Stimulated activated CD4-positive, alpha-beta T cell treated with anti-CD3 and anti-CD28 coated beads, Interleukin-15, amount 100 ng/mL, for 1 hour (primary cell): Measurements from ENCODE around the gene NECTIN1.

Source experiments
- DNase-seq, 2 donors: peaks; one replicate each; pipeline ENCODE4 v3.0.0-alpha.2; 2020; ENCODE audit warnings: low read depth in 1 of 2, low spot score in 1 of 2

NECTIN1 gene

DNA sequence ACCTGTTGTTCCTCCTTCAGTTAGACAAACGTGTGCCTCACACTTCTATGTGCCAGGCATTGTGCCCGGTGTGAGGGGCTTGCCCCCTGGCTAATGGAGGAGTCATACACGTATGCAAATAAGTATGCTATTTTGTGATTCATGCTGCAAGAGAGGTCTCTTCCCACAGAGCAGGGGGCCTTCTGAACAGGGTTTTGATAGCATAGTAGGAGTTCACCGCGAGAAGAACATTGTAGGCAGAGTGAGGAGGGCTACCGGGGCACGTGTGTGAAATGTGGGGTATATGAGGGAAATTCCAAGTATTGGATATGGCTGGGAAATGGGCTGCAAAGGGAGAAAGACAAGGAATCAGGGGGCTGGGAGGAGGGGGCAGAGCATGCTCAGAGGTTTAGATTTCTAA lies 84.5 kb downstream of the NECTIN1 start:
- no peak for DNase-seq

GRCh38 chr11:119643876-119644225 lies 85.1 kb downstream of the NECTIN1 start:
- DNase-seq, result no peak

GRCh38 chr11:119643212-119643875 lies 85.7 kb downstream of the NECTIN1 start:
- no peak for DNase-seq

GRCh38 chr11:119641983-119642745 lies 86.8 kb downstream of the NECTIN1 start:
- no peak for DNase-seq

GRCh38 chr11:119640541-119640940 lies 88.5 kb downstream of the NECTIN1 start:
- DNase-seq, result no peak

- no peak for DNase-seq
These were observed 89.3 kb downstream of the NECTIN1 start for GRCh38 chr11:119639642-119640205.

GRCh38 chr11:119638851-119639250 lies 90.1 kb downstream of the NECTIN1 start:
- DNase-seq, result no peak

- no peak for DNase-seq
These were observed 91.5 kb downstream of the NECTIN1 start for GRCh38 chr11:119637481-119637880.

- DNase-seq, result no peak
These were observed 93.2 kb downstream of the NECTIN1 start for GRCh38 chr11:119635776-119636175.

DNA sequence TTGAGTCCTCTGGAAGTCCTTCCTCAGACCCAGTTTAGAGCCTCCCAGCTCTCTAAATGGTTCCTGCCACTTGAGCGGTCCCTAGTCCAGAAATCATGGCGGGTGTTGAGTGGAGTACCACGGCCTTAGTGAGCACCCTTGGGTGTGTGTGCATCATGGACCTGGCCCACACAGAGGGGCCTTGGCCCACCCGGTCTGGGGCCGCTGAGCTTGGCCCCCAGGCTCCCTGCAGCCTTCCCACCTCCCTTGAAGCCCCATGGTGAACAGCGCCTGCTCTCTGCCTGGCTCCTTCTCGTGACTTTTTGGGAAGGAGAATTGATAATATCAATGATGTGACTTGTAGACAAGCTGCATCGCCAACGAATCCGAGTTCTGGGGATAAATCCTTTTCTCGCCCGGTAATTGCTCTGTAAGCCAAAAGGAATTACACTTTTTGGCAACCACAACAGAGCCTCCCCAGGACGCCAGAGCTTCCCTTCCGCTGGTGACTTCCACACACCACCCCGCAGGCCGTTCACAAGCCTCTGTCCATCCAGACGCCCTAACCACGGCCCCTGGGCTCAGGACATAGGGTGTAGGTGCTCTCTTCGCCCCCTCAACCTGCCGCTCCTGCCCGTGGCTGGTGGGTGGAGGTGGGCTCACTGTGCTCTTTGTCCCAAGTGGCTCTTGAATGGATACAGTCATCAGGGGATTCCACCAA lies 93.8 kb downstream of the NECTIN1 start:
- DNase-seq, result no peak

DNA sequence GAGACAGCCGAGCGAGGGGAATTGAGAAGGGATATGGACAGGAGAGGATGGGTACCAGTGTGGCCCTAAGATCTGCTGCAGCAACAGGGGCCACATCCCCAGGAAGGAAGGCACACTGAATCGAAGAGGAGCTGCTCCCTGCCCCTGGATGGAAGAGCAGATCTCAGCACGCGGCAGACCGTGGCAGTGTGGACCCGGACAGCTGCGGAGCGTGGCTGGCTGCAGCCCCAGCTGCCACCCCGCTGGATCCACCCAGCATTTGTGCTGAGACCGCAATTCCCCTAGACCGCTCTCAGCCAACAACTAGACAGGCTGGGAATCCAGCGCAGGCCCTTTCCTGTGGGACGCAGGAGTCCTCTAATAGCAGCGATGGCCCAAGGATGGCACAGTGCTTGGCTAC lies 94.7 kb downstream of the NECTIN1 start:
- no peak for DNase-seq

DNA sequence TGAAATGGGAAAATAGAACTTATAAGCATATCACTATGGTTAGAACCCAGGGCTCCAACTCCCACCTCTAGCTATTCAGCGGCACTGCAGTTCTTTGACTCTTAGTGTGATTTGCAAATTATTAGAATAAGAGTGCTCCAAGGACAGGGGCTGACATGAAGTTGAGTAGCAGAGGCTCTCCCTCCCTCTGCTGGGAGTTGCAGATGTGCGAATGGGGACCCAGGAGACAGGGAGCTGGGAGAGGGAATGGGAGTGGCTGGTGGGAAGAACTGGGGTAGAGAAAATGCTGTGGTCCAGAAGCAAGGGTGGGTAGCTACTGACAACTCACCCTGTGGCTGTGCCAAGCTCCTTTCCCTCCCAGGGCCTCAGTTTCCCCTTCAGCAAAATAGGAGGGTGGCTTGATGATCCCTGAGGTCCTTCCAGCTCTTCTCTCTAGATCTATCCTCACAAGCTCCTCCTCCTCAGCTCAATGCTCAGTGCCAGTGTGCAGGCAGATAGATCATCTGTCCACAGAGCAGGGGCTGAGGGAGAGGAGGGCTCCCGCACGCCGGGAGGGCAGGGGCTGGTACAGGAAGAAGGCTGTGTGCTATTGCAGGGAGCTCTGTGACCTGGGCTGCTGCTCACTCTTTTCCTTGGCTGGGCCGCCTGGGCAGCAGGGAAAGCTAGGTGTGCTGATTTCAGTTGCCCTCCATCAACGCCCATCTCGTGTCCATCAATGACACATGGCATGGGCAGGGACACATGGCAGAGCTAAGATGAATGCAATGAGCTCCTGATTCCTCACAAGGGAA lies 99.0 kb downstream of the NECTIN1 start:
- no peak for DNase-seq

DNA sequence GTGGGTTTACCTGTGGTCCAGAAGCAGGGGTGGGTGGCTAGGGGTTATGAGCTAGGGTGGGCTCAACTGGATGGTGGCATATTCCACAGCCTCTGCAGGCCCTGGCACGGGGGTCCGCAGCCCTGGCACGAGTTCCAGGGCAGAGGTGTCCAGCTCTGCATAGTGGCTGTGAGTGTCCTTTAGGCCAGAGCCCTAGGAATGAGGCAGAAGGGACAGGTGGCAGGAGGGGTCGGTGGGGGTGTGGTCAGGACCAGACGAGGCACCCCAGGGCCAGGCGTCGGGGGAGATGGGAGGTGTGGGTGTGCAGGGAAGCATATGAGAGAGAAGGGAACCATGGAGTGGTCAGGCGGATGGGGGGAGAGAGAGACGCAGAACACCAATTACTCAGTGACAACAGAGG lies 99.9 kb downstream of the NECTIN1 start:
- no peak for DNase-seq

DNA sequence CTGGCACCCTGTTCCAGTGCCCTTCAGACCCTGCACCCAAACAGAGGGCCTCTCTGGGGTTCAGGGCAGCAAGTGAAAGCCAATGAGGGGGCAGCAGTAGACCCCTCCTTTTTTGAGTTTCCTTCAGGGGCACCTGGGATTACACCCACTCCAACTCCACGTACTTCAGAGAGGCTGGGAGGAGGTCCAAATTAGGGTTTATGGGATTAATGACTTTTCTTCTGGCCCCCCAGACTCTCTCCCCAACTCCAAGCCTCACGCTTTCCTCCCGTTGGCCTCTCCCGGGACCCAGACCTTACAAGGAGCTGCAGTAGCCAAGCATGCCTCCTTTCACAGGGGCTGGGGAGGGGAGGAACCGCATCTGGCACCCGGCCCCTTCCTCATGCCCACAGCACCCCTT lies 101.7 kb downstream of the NECTIN1 start:
- no peak for DNase-seq

DNA sequence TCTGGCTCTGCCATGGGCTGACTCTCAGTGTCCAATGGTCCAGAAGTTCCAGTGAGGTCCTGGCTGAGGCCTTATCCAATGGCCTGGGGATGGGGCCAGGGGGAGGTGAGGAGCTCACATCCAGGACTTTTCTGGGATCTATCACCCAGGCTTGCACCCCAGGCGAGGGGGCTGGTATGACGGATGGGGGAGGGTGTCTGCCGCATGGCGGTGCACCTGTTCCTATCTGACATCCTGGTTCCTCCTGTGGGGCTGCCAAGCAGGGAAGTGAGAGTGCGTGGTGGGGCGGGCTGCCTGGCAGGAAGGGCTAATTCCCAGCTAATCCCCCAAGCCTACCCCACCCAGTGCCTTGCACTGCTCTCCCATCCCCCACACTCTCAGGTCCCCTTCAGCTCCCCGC lies 102.1 kb downstream of the NECTIN1 start:
- no peak for DNase-seq

- no peak for DNase-seq
These were observed 102.7 kb downstream of the NECTIN1 start for GRCh38 chr11:119626197-119626841.

DNA sequence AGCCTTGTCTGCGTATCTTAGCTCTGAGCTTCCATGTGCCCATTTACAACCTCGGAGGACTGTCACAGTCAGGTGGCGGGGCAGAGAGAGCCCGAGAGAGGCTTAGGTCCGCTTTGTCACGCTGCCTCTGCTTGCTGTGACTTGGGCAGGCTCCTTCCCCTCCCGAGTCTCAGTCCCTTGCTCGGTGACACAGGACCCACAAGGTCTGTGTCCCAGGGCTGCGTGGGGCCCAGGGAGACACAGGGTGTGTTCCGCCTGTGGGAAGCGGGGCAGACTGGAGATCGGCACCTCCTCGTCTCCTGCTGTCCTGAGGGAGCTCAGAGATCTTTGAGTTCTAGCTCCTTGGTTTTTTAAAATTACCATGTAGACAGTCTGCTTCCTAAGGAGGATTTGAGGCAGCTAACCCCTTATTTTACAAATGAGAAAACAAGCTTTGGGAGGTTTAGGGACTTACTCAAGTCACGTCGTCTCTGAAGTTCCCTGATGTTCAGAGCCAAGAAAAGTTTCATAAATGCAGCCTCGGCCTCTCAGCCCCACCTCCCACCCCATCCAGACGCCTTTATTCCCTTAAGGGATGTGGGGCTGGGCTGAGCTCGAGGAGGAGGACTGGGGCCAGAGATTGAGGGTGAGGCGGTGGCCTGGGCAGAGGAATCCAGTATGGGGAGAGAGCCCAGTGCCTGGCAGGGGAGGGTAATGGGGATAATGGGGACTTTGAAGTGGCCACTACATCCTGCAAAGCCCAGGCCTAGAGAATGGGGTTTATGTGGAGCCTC lies 103.6 kb downstream of the NECTIN1 start:
- no peak for DNase-seq

- no peak for DNase-seq
These were observed 104.4 kb downstream of the NECTIN1 start for GRCh38 chr11:119624629-119625028.

DNA sequence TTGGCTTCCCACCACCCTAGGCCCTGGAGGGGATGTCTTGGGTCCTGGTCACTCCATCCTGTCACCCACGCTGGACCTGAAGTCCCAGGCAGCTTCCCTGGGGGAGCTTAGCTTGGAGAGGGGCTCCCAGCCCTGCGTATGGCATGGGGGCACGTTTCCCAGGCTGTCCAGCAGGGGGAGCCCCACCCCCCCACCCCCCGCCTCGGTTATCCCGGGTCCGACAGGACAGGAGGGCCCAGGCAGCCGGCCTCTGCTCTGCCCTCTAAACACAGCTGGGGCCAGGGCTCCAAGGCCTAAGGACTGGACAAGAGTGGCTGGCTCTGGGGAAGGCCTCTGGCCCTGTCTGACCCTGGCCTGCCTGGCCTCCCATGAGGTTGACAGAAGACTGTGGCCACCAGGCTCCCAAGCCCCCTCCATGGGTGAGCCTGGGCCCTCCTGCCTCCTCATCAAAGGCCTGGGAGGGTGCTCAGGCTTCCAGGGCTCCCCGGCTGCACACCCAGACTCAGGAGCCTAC lies 104.8 kb downstream of the NECTIN1 start:
- no peak for DNase-seq

- no peak for DNase-seq
These were observed 105.3 kb downstream of the NECTIN1 start for GRCh38 chr11:119623682-119624081.
